GM18498 (cell line): ENCODE measurements around the gene FCN2.

ENCODE experiments used
- ATAC-seq: cut with Tn5 transposase; IDR thresholded peaks from one replicate; pipeline ENCODE4 v1.9.1; 2021; ENCODE audit warnings: mild to moderate bottlenecking, moderate library complexity; ENCODE audit not compliant: unreplicated experiment

The FCN2 gene

GRCh38 chr9:134868751-134869553, 11.7 kb upstream of the FCN2 start:
- ATAC-seq, result no peak

GRCh38 chr9:134869554-134870300, 10.9 kb upstream of the FCN2 start:
- ATAC-seq, result no peak

GRCh38 chr9:134870301-134870694, 10.3 kb upstream of the FCN2 start:
- no peak for ATAC-seq

- no peak for ATAC-seq
Observed at GRCh38 chr9:134870746-134871662, 9.6 kb upstream of the FCN2 start.

GRCh38 chr9:134871697-134872340, 8.8 kb upstream of the FCN2 start:
- ATAC-seq, result no peak

GRCh38 chr9:134872482-134873231, 8.0 kb upstream of the FCN2 start:
- ATAC-seq, result no peak

GRCh38 chr9:134875371-134875770, 5.2 kb upstream of the FCN2 start:
- no peak for ATAC-seq

- ATAC-seq, result no peak
Observed at GRCh38 chr9:134877541-134877940, 3.1 kb upstream of the FCN2 start.

- no peak for ATAC-seq
Observed at GRCh38 chr9:134879664-134880483, 736 bp upstream of the FCN2 start.

- ATAC-seq, result no peak
Observed at GRCh38 chr9:134881313-134881670, 682 bp downstream of the FCN2 start.

- ATAC-seq, result no peak
Observed at GRCh38 chr9:134882204-134882785, 1.7 kb downstream of the FCN2 start.

- ATAC-seq, result no peak
Observed at GRCh38 chr9:134883040-134883782, 2.6 kb downstream of the FCN2 start.

- ATAC-seq, result no peak
Observed at GRCh38 chr9:134884492-134884891, 3.9 kb downstream of the FCN2 start.

- no peak for ATAC-seq
Observed at GRCh38 chr9:134885001-134885678, 4.5 kb downstream of the FCN2 start.

GRCh38 chr9:134885679-134886412, 5.2 kb downstream of the FCN2 start:
- no peak for ATAC-seq

GRCh38 chr9:134886413-134886913, 5.9 kb downstream of the FCN2 start:
- ATAC-seq, result no peak

GRCh38 chr9:134887219-134887618, 6.6 kb downstream of the FCN2 start:
- no peak for ATAC-seq
